Measurements from ENCODE around the gene CHID1.

The CHID1 gene

DNA sequence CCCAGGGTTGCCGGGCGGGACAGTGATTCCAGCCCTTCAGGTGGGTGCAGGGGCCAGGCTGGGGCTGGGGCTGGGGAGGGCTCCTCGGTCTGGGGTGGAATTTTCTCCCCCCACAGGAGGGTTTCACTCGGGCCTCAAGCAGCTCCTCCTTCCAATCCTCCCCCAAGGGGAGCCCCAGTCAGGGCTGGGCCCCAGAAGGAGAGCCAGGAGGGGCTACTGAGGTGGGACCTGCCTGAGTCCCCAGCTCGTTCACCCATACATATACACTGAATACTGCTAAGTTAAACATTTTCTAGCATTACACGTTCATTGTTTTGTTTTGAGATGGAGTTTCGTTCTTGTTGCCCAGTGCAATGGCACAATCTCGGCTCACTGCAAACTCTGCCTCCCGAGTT is 84.4 kb downstream of the CHID1 start:
- no peak overlapping the region for H3K4me3 ChIP-seq (ENCODE audit: low read depth, low read length)

DNA sequence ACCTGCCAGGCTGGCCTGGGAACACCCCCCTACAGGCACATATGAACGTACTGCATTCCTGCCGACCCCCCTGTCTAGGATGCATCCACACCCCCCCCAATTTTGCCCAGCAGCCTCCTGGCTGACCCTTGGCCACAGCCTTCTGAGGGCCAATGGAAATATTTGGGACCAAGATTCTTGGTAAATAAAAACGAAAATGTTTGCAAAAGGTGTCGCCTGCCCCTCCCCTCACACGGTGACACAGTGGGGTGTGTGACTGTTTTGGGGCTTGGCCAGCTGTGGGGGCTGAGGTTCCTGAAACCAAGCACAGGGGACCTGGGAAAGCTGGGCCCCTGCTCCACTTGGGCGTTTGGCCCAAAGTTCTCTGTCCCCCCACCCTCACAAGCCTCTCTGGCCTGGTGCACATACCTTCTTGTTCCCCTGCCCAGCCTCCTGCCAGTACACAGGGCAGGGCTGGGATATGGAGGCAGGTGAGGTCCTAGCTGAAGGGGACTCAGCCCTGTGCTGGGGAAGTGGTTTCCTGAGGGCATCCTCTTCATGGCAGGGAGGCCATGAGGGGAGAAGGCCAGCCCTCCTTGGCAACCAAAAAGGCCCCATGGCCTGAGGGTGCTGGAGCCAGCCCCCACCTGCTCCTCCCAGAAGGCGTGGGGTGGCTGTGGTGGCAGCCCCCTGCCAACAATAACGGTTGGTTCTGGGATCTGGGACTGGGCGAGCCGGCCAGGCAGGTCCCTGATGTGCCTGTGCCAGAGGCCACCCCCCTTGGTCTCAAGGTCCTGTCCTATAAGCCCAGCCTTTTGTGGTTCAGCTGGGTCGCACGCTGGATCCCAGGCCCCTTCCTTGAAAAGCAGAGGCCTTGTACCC is 85.0 kb downstream of the CHID1 start:
- no peak overlapping the region for H3K4me3 ChIP-seq (ENCODE audit: low read depth, low read length)

DNA sequence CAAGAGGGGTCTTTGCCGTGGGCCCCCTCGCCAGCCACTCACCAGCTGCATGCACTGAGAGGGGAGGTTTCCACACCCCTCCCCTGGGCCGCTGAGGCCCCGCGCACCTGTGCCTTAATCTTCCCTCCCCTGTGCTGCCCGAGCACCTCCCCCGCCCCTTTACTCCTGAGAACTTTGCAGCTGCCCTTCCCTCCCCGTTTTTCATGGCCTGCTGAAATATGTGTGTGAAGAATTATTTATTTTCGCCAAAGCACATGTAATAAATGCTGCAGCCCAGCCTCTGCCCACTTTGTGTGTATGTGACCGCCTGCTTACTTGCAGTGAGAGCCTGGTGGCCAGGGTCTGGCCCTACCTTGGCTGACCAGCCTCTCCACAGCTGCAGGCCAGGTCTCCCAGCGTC is 85.7 kb downstream of the CHID1 start:
- H3K4me3 ChIP-seq (ENCODE audit: low read depth, low read length) = no peak overlapping the region

DNA sequence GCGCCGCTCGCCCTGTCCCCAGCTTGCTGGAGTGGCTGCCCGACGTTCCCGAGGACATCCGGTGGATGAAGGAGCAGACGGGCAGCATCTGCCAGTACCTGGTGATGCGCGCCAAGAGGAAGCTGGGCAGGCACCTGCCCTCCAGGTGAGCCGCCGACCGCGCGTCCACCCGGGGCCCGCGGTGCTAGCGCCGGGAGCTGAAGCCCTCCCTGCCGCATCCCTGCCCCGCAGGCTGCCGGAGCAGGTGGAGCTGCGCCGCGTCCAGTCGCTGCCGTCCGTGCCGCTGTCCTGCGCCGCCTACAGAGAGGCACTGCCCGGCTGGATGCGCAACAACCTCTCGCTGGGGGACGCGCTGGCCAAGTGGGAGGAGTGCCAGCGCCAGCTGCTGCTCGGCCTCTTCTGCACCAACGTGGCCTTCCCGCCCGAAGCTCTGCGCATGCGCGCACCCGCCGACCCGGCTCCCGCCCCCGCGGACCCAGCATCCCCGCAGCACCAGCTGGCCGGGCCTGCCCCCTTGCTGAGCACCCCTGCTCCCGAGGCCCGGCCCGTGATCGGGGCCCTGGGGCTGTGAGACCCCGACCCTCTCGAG is 86.2 kb downstream of the CHID1 start:
- no peak overlapping the region for H3K4me3 ChIP-seq (ENCODE audit: low read depth, low read length)

GRCh38 chr11:823441-824291 is 86.9 kb downstream of the CHID1 start:
- no peak overlapping the region for H3K4me3 ChIP-seq (ENCODE audit: low read depth, low read length)

GRCh38 chr11:821512-822371 is 88.9 kb downstream of the CHID1 start:
- no peak overlapping the region for H3K4me3 ChIP-seq (ENCODE audit: low read depth, low read length)

- peak overlapping the region; percentile 60 for H3K4me3 ChIP-seq (ENCODE audit: low read depth, low read length)
Measured at GRCh38 chr11:820655-821511, 89.7 kb downstream of the CHID1 start.

- H3K4me3 ChIP-seq (ENCODE audit: low read depth, low read length) = peak overlapping the region; percentile 60
Measured at GRCh38 chr11:819943-820649, 90.5 kb downstream of the CHID1 start.

- H3K4me3 ChIP-seq (ENCODE audit: low read depth, low read length) = peak overlapping the region; percentile 84
Measured at GRCh38 chr11:819129-819931, 91.3 kb downstream of the CHID1 start.

- peak within 1 kb of the TSS; percentile 84 for H3K4me3 ChIP-seq (ENCODE audit: low read depth, low read length)
Measured at GRCh38 chr11:818396-819128, 92.0 kb downstream of the CHID1 start, which contains the start of gene PNPLA2. Gene PNPLA2 (plus strand): TSS chr11:818914. CDS start chr11:819719, 805 bp downstream.

Measured in iPS-11a (cell line).